ENCODE results near the gene TEX29.

DNA sequence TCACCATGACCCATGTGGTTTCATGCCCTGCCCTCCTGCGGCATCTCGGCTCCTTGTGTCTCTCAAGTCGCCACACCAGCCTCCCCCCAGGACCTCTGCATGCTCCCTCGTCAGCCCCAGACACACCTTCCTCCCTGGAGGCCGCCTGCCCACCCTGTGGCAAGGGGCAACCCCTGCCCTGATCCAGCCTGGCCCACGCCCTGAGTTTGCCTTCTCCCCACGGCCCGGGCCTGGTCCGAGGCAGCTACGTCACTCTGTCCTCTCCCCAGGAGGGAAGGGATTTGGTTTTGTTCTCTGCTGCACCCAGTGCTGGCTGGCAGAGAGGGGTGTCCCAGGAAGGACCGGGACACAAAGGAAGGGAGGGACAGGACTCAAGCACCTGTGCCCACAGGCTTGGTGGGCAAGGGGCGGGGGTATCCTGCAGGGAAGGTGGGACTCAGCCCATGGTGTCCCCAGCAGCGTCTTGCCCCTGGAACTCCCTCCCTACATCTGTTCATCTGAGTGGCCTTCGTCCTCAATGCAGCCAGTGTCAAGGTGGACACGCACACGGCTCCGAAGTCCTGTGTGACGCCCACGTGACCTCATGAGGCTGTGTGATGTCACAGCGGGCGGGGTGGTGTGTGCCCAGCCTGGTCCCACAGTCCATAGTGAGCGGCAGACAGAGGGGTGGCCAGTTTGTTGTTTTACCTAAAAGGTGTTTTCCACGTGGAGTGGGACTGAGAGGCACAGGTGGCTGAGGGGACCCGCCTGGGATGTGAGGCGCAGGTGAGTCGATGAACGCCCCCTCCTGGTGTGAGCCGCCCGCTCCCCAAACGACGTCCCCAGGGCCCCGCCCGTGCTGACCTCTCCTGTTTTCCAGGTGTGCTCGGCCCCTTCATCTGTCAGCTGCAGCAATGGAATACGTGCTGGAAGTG lies at the start of gene TEX29:
- TF ChIP-seq POLR2AphosphoS5 (IDR thresholded peaks at IDR 0.05; ENCODE audit: borderline replicate concordance, low read depth, low read length) (no peak), EZH2 (IDR thresholded peaks at IDR 0.05) (no peak)

All from SK-N-MC (cell line).